Thyroid gland (tissue), 4 donors: ENCODE results near the gene TMEM52. TPM values are rescaled to one million over a fixed set of nuclear protein-coding genes. Genes with fewer than 3 reads are reported as not detected.

Source experiments
- DNase-seq, 2 donors: peaks; one replicate each; pipeline ENCODE4 v3.0.0-alpha.2; 2019
- H3K27ac ChIP-seq, 3 donors: fragments of 200-600 bp; sonication (generic); 1 replicate in 2 of 3; 2 replicates in 1 of 3; pipeline ENCODE4 v1.5.1; 2016 to 2019; ENCODE audit warnings: mild to moderate bottlenecking in 1 of 3, moderate library complexity in 1 of 3
- H3K27me3 ChIP-seq: fragments of 200-600 bp; sonication (generic); one replicate; pipeline ENCODE4 v1.5.1; 2019
- H3K36me3 ChIP-seq, 2 donors: fragments of 200-600 bp; sonication (generic); one replicate each; pipeline ENCODE4 v1.5.1; 2016 to 2019
- H3K4me1 ChIP-seq, 2 donors: fragments of 200-600 bp; sonication (generic); one replicate each; pipeline ENCODE4 v1.5.1; 2017 to 2019
- H3K4me3 ChIP-seq, 3 donors: fragments of 200-600 bp; sonication (generic); replicated peaks in 1 of 3; 1 replicate in 2 of 3; 2 replicates in 1 of 3; pipeline ENCODE4 v1.5.1; 2016; ENCODE audit warnings: mild to moderate bottlenecking in 1 of 3
- H3K9me3 ChIP-seq: fragments of 200-600 bp; sonication (generic); one replicate; pipeline ENCODE4 v1.5.1; 2017
- POLR2A ChIP-seq, 2 donors: fragments of 450-650 bp; IDR thresholded peaks; one replicate each; pipeline ENCODE4 v1.6.1; 2017; ENCODE audit warnings: antibody characterized with exemption in 2 of 2, mild to moderate bottlenecking in 2 of 2, moderate library complexity in 1 of 2
- WGBS, 2 donors: methylation state at CpG; one replicate each; pipeline ENCODE4 v1.1.5; 2017; 5-methylcytosine and 5-hydroxymethylcytosine counted together
- intact Hi-C: fragments of 100-400 bp; cut with DNase I; formaldehyde crosslinking; loops from one replicate; pipeline ENCODE4 v1.15.1; 2023
- total RNA-seq, 4 donors: library from RNA; depleted of rRNA; stranded (reverse); fragments of >200 nt; gene quantifications; one replicate each; pipeline ENCODE4 v1.2.3, GENCODE V29; 2016
- TF ChIP-seq, protein P1 (sequence below), 6 experiments: fragments of 200-600 bp in 3 of 6; fragments of 450-650 bp in 3 of 6; sonication (generic) in 3 of 6; IDR thresholded peaks; one replicate each; pipeline ENCODE4 v1.5.1; 2016 to 2019; ENCODE audit warnings: antibody characterized with exemption in 6 of 6, mild to moderate bottlenecking in 2 of 6, inconsistent platforms in 1 of 6, moderate library complexity in 1 of 6

The TMEM52 gene
- total RNA-seq, 4 donors from 2014 or later: not detected

- Histone ChIP-seq H3K27me3 (no peaks in the 10 kb centered on the region), H3K27ac (no peak within 1 kb of the TSS), H3K4me3 (no peak within 1 kb of the TSS), H3K9me3 (no peaks in the 10 kb centered on the region), H3K4me1 (peaks cover 7 to 18% of the 10 kb centered on the region in 2 donors), H3K36me3 (no peaks in the 10 kb centered on the region)
- DNase-seq: no peak
- WGBS, 2 donors: 83 to 84% methylated on average over 13 to 14 of the region's 15 CpGs
- TF ChIP-seq, protein P1, sequence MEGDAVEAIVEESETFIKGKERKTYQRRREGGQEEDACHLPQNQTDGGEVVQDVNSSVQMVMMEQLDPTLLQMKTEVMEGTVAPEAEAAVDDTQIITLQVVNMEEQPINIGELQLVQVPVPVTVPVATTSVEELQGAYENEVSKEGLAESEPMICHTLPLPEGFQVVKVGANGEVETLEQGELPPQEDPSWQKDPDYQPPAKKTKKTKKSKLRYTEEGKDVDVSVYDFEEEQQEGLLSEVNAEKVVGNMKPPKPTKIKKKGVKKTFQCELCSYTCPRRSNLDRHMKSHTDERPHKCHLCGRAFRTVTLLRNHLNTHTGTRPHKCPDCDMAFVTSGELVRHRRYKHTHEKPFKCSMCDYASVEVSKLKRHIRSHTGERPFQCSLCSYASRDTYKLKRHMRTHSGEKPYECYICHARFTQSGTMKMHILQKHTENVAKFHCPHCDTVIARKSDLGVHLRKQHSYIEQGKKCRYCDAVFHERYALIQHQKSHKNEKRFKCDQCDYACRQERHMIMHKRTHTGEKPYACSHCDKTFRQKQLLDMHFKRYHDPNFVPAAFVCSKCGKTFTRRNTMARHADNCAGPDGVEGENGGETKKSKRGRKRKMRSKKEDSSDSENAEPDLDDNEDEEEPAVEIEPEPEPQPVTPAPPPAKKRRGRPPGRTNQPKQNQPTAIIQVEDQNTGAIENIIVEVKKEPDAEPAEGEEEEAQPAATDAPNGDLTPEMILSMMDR (IDR thresholded peaks at IDR 0.05): no peak
- no peak for TF ChIP-seq POLR2A (IDR thresholded peaks at IDR 0.05)
- intact Hi-C loops: no loop called here
Observed at GRCh38 chr1:1914971-1915692, 3.9 kb downstream of the TMEM52 start, which contains the start of gene CALML6. CALML6 (plus strand) TSS chr1:1915260; CDS start chr1:1915281, 21 bp downstream.

- Histone ChIP-seq H3K27me3 (no peaks in the 10 kb centered on the region), H3K9me3 (no peaks in the 10 kb centered on the region), H3K4me3 (no peak overlapping the region), H3K36me3 (no peaks in the 10 kb centered on the region), H3K4me1 (peaks cover 12 to 18% of the 10 kb centered on the region in 2 donors), H3K27ac (no peak overlapping the region)
- intact Hi-C loops: no loop called here
- no peak for TF ChIP-seq POLR2A (IDR thresholded peaks at IDR 0.05)
- 73 to 79% methylated on average over 9 to 12 of the region's 20 CpGs for WGBS, 2 donors
- DNase-seq: no peak
Observed at GRCh38 chr1:1914101-1914970, 4.7 kb downstream of the TMEM52 start.

DNA sequence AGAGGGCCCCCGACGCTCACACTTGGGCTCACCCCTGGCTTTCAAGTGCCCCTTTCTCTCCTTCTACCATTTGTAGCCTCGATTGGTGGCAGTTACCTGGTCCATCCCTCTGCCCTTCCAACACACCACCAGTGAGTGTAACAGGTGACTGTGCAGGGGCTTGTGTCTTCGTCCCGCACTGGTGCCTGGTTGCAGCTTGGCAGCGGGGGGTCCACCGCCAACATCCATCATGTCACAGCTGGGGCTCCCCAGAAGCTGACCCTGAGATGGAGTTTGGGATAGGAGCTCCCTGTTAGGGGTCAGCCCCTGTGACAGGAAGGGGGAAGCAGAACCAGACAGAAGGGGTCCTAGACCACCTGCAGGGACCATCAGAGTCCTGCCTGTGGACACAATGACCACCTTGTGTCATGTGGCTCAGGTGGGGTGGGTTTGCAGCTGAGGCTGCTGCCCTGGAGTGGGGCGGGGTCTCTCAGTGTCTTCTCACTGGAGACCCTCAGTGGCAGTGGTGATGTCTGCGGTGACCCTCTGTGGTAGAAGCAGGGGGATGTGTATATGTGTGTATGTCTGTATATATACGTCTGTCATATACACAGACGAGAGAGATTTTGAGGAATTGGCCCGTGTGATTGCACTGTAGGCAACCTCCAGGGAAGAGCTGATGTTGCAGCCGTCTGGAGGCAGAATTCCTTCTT is 7.6 kb downstream of the TMEM52 start:
- TF ChIP-seq, protein P1 (IDR thresholded peaks at IDR 0.05): no peak
- TF ChIP-seq POLR2A (IDR thresholded peaks at IDR 0.05): no peak
- Histone ChIP-seq H3K4me1 (peaks cover 12 to 19% of the 10 kb centered on the region in 2 donors), H3K9me3 (no peaks in the 10 kb centered on the region), H3K4me3 (no peak overlapping the region), H3K27me3 (no peaks in the 10 kb centered on the region), H3K36me3 (no peaks in the 10 kb centered on the region), H3K27ac (no peak overlapping the region)
- intact Hi-C loops: no loop called here
- DNase-seq: no peak
- WGBS, 2 donors: 89% methylated on average over 6 to 13 of the region's 13 CpGs

GRCh38 chr1:1910651-1911331 is 8.3 kb downstream of the TMEM52 start:
- TF ChIP-seq POLR2A (IDR thresholded peaks at IDR 0.05): no peak
- TF ChIP-seq, protein P1 (IDR thresholded peaks at IDR 0.05): no peak
- no peak for DNase-seq
- intact Hi-C loops: no loop called here

DNA sequence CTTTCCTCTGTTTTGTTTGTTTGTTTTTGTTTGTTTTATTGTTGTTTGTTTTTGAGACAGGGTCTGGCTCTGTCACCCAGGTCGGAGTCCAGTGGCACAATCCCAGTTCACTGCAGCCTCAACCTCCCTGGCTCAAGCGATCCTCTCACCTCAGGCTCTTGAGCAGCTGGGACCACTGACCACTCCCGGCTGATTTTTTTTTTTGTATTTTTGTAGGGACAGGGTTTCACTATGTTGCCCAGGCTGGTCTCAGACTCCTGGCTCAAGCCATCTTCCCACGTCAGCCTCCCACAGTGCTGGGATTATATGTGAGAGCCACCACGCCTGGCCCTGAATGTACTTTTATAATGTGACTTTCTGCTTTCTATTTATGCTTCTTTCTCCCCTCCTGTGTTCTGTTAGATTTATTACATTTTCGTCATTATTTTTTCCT is 9.0 kb downstream of the TMEM52 start:
- no peaks in the 10 kb centered on the region for H3K27me3 ChIP-seq
- intact Hi-C loops: no loop called here
- DNase-seq: no peak
- no peaks in the 10 kb centered on the region for H3K36me3 ChIP-seq
- no peaks in the 10 kb centered on the region for H3K9me3 ChIP-seq
- peaks cover 12 to 19% of the 10 kb centered on the region in 2 donors for H3K4me1 ChIP-seq
- TF ChIP-seq, protein P1 (IDR thresholded peaks at IDR 0.05): no peak
- no peak for TF ChIP-seq POLR2A (IDR thresholded peaks at IDR 0.05)
- no peak overlapping the region for H3K4me3 ChIP-seq
- WGBS, 2 donors: 88 to 90% methylated on average over 6 of the region's 6 CpGs
- no peak overlapping the region for H3K27ac ChIP-seq

More at GRCh38 chr1:1910651-1911331, 8.3 kb downstream of the TMEM52 start:
- Histone ChIP-seq H3K36me3 (no peaks in the 10 kb centered on the region), H3K4me3 (no peak overlapping the region), H3K9me3 (no peaks in the 10 kb centered on the region), H3K27me3 (no peaks in the 10 kb centered on the region), H3K27ac (no peak overlapping the region), H3K4me1 (peaks cover 12 to 19% of the 10 kb centered on the region in 2 donors)
- 94 to 98% methylated on average over 13 to 16 of the region's 22 CpGs for WGBS, 2 donors
